ENCODE data around the gene RCAN1. TPM values are rescaled to one million over a fixed set of nuclear protein-coding genes. Genes with fewer than 3 reads are reported as not detected.

The RCAN1 gene
- total RNA-seq, 1 donor from 2014 or later: 12.5 TPM

GRCh38 chr21:34534522-34534921, 80.4 kb downstream of the RCAN1 start:
- no peak for DNase-seq (ENCODE audit: low spot score in 2 of 2)
- peaks cover 0 to 13% of the 10 kb centered on the region in 2 donors for H3K4me1 ChIP-seq
- H3K36me3 ChIP-seq: no peaks in the 10 kb centered on the region
- H3K9me3 ChIP-seq: no peaks in the 10 kb centered on the region
- no peak overlapping the region for H3K27ac ChIP-seq
- no peak overlapping the region for H3K4me3 ChIP-seq
- no peak for TF ChIP-seq CTCF (IDR thresholded peaks at IDR 0.05)
- H3K27me3 ChIP-seq: no peaks in the 10 kb centered on the region
- intact Hi-C loops (cut with DNase I): no loop called here

- H3K4me3 ChIP-seq: no peak overlapping the region
- intact Hi-C loops (cut with DNase I): no loop called here
- H3K9me3 ChIP-seq: no peaks in the 10 kb centered on the region
- peaks cover 0 to 13% of the 10 kb centered on the region in 2 donors for H3K4me1 ChIP-seq
- H3K27ac ChIP-seq: no peak overlapping the region
- DNase-seq (ENCODE audit: low spot score in 2 of 2): no peak
- no peaks in the 10 kb centered on the region for H3K36me3 ChIP-seq
- no peaks in the 10 kb centered on the region for H3K27me3 ChIP-seq
- TF ChIP-seq CTCF (IDR thresholded peaks at IDR 0.05): no peak
These were observed 81.0 kb downstream of the RCAN1 start for GRCh38 chr21:34533938-34534337.

GRCh38 chr21:34531399-34531798, 83.5 kb downstream of the RCAN1 start:
- no peak overlapping the region for H3K4me3 ChIP-seq
- H3K4me1 ChIP-seq: peaks cover 0 to 22% of the 10 kb centered on the region in 2 donors
- H3K27ac ChIP-seq: peak overlapping the region in 1 of 2 donors; percentile 23
- TF ChIP-seq CTCF (IDR thresholded peaks at IDR 0.05): no peak
- intact Hi-C loops (cut with DNase I): no loop called here
- no peaks in the 10 kb centered on the region for H3K36me3 ChIP-seq
- H3K27me3 ChIP-seq: no peaks in the 10 kb centered on the region
- no peak for DNase-seq (ENCODE audit: low spot score in 2 of 2)
- no peaks in the 10 kb centered on the region for H3K9me3 ChIP-seq

GRCh38 chr21:34530261-34530660, 84.7 kb downstream of the RCAN1 start:
- no peak overlapping the region for H3K4me3 ChIP-seq
- intact Hi-C loops (cut with DNase I): no loop called here
- H3K9me3 ChIP-seq: no peaks in the 10 kb centered on the region
- DNase-seq (ENCODE audit: low spot score in 2 of 2): no peak
- no peaks in the 10 kb centered on the region for H3K27me3 ChIP-seq
- no peak for TF ChIP-seq CTCF (IDR thresholded peaks at IDR 0.05)
- peak overlapping the region; percentile 44 to 50 for H3K27ac ChIP-seq
- H3K36me3 ChIP-seq: no peaks in the 10 kb centered on the region
- peaks cover 0 to 22% of the 10 kb centered on the region in 2 donors for H3K4me1 ChIP-seq

GRCh38 chr21:34528131-34528561, 86.8 kb downstream of the RCAN1 start:
- Histone ChIP-seq H3K4me1 (peaks cover 4 to 24% of the 10 kb centered on the region in 2 donors), H3K27ac (peak overlapping the region; percentile 69 to 87), H3K27me3 (no peaks in the 10 kb centered on the region), H3K36me3 (no peaks in the 10 kb centered on the region), H3K4me3 (no peak overlapping the region), H3K9me3 (no peaks in the 10 kb centered on the region)
- intact Hi-C loops (cut with DNase I): loop anchor here (5.0 kb wide), 1 partner anchor 359 kb away; no protein-coding TSS in a partner anchor
- TF ChIP-seq CTCF (IDR thresholded peaks at IDR 0.05): no peak
- DNase-seq (ENCODE audit: low spot score in 2 of 2): no peak
